GDM1 (cell line): ENCODE results near the gene DPYSL5.
A peak's percentile ranks its signal among the peaks of the same experiment; 100 is the strongest.

ENCODE experiments used
- DNase-seq: peaks from one replicate; lab custom pipeline; 2025; lab: John Stamatoyannopoulos, UW

DPYSL5 gene

GRCh38 chr2:26845021-26845420 is 2.9 kb upstream of the DPYSL5 start:
- DNase-seq, result no peak

DNA sequence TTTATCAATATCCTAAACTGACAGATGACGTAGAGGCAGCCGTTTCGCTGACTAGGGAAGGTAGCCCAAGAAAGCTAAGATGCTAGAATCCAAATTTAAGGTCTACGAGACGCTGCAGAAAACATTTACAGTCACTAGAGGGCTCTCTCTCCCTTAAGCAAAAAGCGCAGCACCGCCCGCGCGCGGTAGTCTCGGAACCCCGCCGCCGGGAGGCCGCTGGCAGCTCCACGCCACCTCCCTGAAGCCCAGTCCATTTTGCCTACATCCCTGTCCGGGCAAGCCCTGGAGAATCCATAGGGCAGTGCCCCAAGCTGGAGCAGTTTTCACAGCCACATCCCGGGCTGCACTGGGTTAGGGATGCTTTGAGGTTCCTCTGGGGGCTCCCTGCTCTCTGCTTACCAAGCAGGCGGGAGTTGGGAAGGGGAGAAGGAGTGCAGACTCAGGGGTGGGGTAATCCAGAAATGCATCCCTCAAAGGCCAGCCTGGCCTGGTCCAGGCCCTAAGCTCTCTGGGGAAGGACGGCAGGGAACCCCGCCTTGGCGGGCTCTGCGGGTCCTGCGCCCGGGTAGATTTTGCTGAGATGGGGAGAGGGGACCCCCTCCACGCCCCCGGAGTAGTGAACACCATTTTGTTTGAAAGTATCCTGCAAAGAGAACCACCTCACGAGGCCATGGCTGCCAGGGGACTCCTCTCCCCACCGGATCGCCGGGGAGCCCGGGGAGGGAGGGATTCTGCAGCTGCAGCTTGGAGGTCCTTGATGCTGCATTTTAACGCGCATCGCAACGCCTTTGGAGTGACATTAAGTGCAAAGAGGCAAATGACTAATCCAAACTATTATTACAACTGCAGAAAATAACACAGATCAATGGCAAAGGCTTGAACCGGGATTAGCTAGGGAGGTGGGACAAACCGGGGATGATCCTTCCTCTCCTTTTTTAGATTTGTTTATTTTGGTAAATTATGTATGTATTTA is 1.3 kb upstream of the DPYSL5 start:
- peak; percentile 36 for DNase-seq

GRCh38 chr2:26847307-26847654 is 651 bp upstream of the DPYSL5 start:
- no peak for DNase-seq

GRCh38 chr2:26848336-26849055 is 564 bp downstream of the DPYSL5 start:
- no peak for DNase-seq

DNA sequence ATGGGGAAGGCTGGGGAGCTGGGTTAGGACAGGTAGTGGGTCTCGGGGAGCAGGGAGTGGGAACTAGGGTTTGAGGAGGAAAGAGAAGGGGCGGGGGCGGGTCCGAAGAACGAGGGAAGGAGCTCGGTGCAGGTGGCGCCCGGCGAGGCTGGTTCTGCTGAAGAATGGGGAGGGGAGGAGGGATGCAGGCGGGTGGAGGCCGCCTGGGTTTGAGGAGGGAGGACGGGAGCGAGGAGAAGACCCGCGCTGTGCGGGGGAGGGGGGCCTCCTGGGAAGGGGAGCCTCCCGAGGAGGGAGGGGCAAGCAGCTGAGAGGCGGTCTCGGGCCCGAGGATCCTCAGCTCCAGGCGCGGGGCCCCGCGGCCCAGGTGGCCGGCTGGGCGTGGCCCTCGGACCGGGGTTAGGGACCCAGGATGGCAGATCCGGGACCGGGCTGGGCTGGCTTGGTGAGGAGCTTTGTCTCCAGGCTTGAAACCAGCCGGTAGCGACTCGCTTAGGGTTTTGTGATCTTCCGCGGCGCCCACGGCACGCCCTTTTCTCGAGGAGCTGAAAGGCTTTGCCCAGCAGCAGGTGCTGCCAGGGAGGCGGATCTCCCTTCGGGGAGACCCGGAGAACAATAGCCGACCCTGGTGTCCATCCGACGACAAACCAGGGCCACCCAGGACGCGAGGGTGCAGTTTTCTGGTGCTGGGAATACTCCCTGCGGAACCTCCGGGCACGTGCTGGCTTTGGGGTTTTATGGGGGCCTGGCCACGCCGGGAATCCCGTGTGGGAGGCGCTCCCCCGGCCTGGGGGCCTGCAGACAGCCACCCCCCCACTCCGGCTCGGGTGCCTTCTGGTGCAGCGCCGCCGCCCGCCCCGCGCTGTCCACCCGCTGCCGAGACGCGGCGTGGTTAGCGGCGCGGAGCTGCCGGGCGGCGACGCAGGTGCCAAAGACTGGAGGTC is 1.4 kb downstream of the DPYSL5 start:
- DNase-seq, result no peak

DNA sequence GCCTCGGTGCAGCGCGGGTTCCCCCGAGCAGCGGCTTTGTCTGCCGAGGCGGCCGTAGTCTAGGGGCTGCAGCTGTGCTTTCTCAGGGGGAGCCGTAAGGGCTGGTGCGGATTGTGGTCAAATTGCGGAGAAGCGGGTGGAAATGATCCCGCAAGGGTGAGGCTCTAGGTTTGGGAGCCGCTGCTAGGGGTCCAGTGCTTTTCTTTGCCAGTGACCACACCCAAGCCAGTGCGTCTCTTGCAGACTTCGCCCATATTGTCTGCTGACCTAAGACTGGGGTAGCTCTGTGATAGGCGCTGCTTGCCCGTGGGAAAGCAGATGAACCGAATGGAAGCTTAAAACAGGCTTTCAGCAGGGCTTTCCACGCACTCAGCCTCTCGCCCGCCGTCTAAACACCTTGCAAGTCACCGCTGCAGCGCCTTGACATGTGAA is 2.1 kb downstream of the DPYSL5 start:
- no peak for DNase-seq

DNA sequence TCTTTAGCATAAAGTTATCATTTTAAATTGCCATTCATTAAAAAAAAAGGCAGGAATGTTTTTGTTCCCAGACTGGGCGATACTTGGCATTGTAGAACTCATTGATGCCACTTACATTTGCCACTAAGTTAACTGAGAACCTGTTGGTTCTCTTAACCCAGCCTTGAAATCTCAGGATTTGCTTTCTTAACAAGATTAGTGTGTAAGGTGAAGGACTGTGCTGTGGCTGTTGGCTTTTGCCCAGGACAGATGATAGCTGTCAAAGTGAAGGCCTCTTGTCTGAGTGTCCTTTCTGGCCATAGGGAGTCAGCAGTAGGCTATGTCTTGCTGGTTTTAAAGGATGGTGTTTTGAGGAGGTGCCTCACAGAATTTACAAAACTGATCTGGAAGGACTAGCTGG is 2.6 kb downstream of the DPYSL5 start:
- DNase-seq, result no peak

DNA sequence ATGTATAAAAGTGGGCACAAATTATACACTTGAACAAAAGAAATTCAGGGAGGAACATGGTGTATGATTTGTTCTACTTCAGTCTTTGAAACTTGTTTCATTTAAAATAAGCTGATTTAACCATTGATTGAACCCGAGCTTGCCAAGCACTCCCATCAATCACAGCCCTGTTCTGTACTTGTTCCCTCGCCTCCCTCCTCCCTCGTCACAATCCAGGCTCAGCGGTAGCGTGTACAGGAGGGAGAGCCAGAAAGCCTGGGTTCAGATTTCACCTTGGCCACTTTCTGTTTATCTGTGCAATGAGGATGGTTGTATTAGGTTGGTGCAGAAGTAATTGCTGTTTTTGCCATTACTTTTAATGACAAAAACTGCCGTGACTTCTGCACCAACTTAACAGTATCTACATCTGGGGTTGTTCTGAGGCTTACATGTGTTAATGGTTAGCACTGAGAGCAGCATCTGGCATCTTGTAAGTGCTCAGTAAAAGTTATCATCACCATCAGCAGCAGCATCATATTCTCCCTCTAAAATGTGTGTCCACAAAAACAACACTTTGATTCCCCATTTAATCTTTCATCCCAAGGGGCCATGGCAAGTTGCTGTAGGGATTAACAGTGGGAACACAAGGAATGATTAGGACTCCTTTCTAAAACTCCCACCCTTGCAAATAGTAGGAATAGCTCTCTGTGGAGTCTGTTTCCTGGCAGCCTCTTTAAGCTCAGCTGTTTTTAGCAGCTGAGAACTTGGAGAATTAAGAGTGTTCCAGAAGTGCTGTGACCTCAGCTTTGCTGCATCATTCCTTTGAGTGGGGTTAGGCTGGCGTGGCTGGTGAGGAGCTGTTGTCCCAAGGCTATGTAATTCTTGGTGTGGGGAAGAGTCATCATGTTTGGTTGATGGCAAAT is 4.7 kb downstream of the DPYSL5 start:
- no peak for DNase-seq

GRCh38 chr2:26853751-26854150 is 5.8 kb downstream of the DPYSL5 start:
- DNase-seq, result no peak

- DNase-seq, result no peak
Measured at GRCh38 chr2:26854283-26854827, 6.4 kb downstream of the DPYSL5 start.

GRCh38 chr2:26855466-26855865 is 7.5 kb downstream of the DPYSL5 start:
- no peak for DNase-seq

DNA sequence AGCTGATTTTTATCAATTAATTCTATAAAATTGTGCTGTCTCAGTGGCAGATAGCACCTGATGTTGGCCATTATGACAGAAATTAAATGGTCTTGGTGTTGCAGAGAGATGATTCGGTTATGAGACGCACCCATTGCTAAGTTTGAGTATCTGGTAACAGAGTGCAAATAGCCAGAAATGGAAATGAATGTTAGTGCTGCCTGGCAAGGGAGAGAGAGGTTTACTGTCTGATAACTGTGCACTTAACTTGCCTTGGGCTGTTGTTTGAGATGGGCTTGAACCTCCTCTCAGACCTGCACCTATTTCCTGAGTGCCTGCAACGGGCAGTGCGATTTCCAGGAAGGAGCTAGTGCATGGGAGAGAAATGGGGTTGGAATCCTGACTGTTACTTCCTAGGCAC is 11.7 kb downstream of the DPYSL5 start:
- no peak for DNase-seq

- no peak for DNase-seq
Measured at GRCh38 chr2:26860211-26860850, 12.4 kb downstream of the DPYSL5 start.

DNA sequence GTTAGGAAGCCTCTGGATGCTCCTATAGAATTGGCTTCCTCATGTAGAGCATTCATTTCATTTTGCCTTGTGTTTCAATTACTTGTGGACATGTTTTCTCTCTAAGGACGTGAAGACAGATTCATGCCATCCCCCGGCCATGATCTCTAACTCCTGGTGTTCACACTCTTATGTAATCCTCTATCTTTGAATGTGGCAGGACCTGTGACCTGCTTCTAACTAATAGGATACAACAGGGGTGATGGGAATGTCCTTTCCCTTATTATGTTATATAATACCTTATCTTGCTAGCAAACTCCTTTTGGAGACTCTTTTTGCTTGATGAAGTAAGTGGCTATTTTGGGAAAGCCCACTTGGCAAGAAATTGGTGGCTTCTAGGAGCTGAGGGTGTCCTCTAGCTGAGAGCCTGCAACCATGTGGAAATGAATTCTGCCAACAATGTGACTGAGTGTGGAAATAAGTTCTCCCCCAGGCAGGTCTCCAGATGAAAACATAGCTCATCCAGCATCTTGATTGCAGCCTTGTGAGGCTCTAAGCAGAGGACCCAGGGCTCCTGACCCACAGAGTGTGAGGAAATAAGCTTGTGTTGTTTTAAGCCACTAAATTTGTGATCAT is 13.8 kb downstream of the DPYSL5 start:
- DNase-seq, result no peak

DNA sequence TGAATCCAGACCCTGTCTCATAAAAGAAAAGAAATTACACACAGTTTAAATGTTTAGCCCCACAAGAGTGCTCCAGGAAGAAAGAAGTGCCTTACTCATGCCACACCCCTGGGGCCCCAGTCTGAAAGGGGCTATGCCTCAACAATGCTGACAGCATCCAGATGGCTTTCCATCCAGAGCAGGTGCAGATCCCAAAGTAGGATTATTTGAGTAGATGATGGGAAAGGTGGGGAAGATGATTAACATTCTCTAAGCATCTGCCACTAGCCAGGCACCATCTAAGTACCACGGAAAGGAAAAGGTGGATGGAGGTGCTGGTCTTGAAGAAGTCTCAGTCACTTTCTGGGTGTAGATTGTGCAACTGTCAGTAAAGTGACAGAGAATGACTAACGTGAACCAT is 16.3 kb downstream of the DPYSL5 start:
- no peak for DNase-seq

DNA sequence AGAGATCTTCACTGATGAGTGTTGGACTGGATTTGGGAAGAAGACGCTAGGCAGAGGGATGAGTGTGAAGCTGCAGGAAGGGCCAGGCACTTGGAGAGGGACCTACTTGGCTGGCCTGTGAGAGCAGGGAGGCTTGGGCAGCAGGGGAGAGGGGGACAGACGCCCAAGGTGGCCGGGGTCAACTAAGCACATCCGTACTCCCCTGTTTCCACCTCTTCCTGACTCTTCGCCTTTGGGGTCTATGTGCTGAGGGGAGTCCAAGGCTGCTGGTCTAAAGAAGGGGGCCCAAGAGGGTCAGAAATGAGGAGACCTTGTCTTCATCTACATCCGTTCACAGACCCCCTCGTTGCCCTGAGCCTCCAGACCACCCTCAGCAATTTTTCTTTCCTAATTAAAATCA is 16.7 kb downstream of the DPYSL5 start:
- no peak for DNase-seq

DNA sequence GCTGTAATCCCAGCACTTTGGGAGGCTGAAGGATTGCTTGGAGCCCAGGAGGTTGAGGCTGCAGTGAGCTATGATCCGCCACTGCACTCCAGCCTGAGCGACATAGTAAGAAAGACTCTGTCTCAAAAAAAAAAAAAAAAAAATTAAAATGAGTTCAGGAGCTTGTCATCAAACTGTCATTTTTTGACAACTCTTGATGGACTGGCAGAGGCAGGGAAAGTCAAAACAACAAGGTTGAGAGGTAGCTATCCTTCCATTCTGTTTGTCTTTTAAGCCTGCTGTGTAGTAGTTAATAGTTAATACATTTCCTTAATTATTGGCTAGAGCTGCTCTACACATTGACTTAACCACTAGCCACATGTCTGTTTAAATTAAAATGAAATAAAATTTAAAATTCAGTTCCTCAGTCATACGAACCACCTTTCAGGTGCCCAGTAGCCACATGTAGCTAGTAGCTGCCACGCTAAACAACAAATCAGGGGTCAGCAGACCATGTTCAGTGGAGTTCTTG is 22.7 kb downstream of the DPYSL5 start:
- DNase-seq, result no peak

DNA sequence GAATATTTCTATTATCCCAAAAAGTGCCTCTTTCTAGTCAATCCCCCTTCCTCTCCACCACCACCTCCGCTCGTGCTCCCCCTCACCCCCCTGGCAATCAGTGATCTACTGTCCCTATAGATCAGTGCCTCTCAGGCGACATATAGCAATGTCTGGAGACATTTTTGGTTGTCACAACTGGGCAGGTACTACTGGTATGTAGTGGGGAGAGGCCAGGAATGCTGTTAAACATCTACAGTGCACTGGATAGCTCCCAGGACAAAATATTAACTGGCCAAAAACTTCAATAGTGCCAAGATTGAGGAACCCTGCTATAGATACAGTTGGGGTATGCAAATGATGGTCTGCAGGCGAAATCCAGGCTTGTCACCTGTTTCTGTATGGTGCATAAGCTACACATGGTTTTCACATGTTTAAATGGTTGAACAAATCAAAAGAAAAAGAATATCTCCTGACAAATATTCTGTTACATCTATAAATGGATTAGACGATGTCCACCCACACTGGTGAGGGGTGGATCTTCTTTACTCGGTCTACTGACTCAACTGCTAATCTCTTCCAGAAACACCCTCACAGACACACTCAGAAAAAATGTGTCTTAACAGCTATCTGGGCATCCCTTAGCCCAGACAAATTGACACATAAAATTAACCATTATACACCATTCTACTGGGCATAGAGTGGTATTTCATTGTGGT is 25.5 kb downstream of the DPYSL5 start:
- no peak for DNase-seq

DNA sequence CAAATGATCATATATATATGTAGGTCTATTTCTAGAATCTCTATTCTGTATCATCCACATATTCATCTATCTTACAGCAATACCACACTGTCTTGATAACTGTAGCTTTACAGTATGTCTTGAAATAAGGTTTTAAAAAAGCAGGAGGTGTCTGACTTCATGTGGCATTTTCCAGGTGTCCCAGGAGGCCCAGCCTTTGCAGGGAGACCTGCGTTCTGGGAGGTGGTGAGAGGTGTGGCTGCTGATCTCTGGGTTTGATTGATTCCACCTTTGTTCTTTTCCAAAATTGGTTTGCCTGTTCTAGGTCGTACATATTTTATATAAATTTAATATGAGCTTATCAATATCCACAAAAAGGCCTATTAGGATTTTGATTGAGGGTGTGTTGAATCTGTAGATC is 26.6 kb downstream of the DPYSL5 start:
- DNase-seq, result no peak
